Stimulated activated CD4-positive, alpha-beta T cell treated with anti-CD3 and anti-CD28 coated beads, Interleukin-15, amount 100 ng/mL, for 24 hours (primary cell): ENCODE results near the gene PPP2R5D.
"Not testable (repeated sequence)": the region's sequence is repeated elsewhere in the genome, so short reads cannot be mapped to it uniquely, and the experiment has no call there.

ENCODE experiments used
- DNase-seq: peaks from one replicate; pipeline ENCODE4 v3.0.0-alpha.2; 2020

The PPP2R5D gene

GRCh38 chr6:42984001-42984923, at the start of gene PPP2R5D:
Gene PPP2R5D (plus strand): TSS chr6:42984570. CDS start chr6:42984678, 108 bp downstream.
- peak; percentile 98 for DNase-seq

GRCh38 chr6:42935322-42935721, 49.0 kb upstream of the PPP2R5D start:
- DNase-seq = no peak

GRCh38 chr6:42936398-42936797, 48.0 kb upstream of the PPP2R5D start:
- no peak for DNase-seq

- no peak for DNase-seq
These were observed 46.6 kb upstream of the PPP2R5D start for GRCh38 chr6:42937548-42938427.

GRCh38 chr6:42938428-42938796, 46.0 kb upstream of the PPP2R5D start:
- DNase-seq = no peak

GRCh38 chr6:42938987-42939809, 45.2 kb upstream of the PPP2R5D start:
- DNase-seq = no peak

GRCh38 chr6:42939810-42940167, 44.6 kb upstream of the PPP2R5D start:
- DNase-seq = no peak

GRCh38 chr6:42940493-42941045, 43.8 kb upstream of the PPP2R5D start:
- DNase-seq = no peak

- DNase-seq = not testable (repeated sequence)
These were observed 43.0 kb upstream of the PPP2R5D start for GRCh38 chr6:42941356-42941755.

GRCh38 chr6:42942444-42942843, 41.9 kb upstream of the PPP2R5D start:
- no peak for DNase-seq

- DNase-seq = no peak
These were observed 36.4 kb upstream of the PPP2R5D start for GRCh38 chr6:42947950-42948349.

GRCh38 chr6:42952389-42952788, 32.0 kb upstream of the PPP2R5D start:
- no peak for DNase-seq

- DNase-seq = not testable (repeated sequence)
These were observed 30.0 kb upstream of the PPP2R5D start for GRCh38 chr6:42954405-42954804.

- no peak for DNase-seq
These were observed 26.2 kb upstream of the PPP2R5D start for GRCh38 chr6:42958125-42958524.

GRCh38 chr6:42959917-42960242, 24.5 kb upstream of the PPP2R5D start:
- DNase-seq = no peak

- peak; percentile 52 for DNase-seq
These were observed 23.9 kb upstream of the PPP2R5D start, which contains the start of gene GNMT for GRCh38 chr6:42960243-42961019. Gene GNMT (plus strand): TSS chr6:42960754. CDS start chr6:42960768, 14 bp downstream.

- DNase-seq = no peak
These were observed 23.3 kb upstream of the PPP2R5D start for GRCh38 chr6:42961020-42961470.

GRCh38 chr6:42962096-42962495, 22.3 kb upstream of the PPP2R5D start:
- no peak for DNase-seq

GRCh38 chr6:42962502-42963178, 21.7 kb upstream of the PPP2R5D start:
- DNase-seq = no peak

- DNase-seq = no peak
These were observed 21.1 kb upstream of the PPP2R5D start for GRCh38 chr6:42963179-42963854.
